Tibial artery (tissue), 4 donors: ENCODE results near the gene FURIN.

Experiments used
- DNase-seq, 2 donors: peaks; one replicate each; pipeline ENCODE4 v3.0.0-alpha.2; 2019
- H3K27ac ChIP-seq, 2 donors: fragments of 200-600 bp; sonication (generic) in 1 of 2; 1 replicate in 1 of 2; 2 replicates in 1 of 2; pipeline ENCODE4 v1.5.1; 2018 to 2019; ENCODE audit warnings: mild to moderate bottlenecking in 1 of 2
- H3K27me3 ChIP-seq, 2 donors: fragments of 200-600 bp; sonication (generic) in 1 of 2; one replicate each; pipeline versions ENCODE4 v1.5.1 to v1.6.0; 2016 to 2019
- H3K36me3 ChIP-seq, 3 donors: fragments of 200-600 bp; sonication (generic) in 2 of 3; one replicate each; pipeline ENCODE4 v1.5.1; 2016 to 2019; ENCODE audit warnings: mild to moderate bottlenecking in 2 of 3
- H3K4me1 ChIP-seq, 4 donors: fragments of 200-600 bp; sonication (generic) in 2 of 4; 1 replicate in 3 of 4; 2 replicates in 1 of 4; pipeline ENCODE4 v1.5.1; 2016 to 2019
- H3K4me3 ChIP-seq, 2 donors: fragments of 200-600 bp; sonication (generic) in 1 of 2; 1 replicate in 1 of 2; 2 replicates in 1 of 2; pipeline ENCODE4 v1.5.1; 2018 to 2019; ENCODE audit warnings: mild to moderate bottlenecking in 2 of 2
- H3K9me3 ChIP-seq, 3 donors: fragments of 200-600 bp; sonication (generic) in 1 of 3; one replicate each; pipeline ENCODE4 v1.5.1; 2016 to 2019
- CTCF ChIP-seq, 2 experiments: fragments of 200-600 bp in 1 of 2; fragments of 450-650 bp in 1 of 2; IDR thresholded peaks; one replicate each; pipeline ENCODE4 v1.5.1; 2017 to 2019; ENCODE audit warnings: antibody characterized with exemption in 2 of 2, mild to moderate bottlenecking in 1 of 2, moderate library complexity in 1 of 2
- intact Hi-C: fragments of 100-400 bp; cut with DNase I; formaldehyde crosslinking; loops from one replicate; pipeline ENCODE4 v1.15.0; 2023; ENCODE audit warnings: low total_unique reads

FURIN gene

GRCh38 chr15:90910441-90911301 lies 42.3 kb downstream of the FURIN start:
- Histone ChIP-seq H3K36me3 (peaks cover 96 to 97% (median 97%) of the 10 kb centered on the region in 3 donors), H3K27me3 (no peaks in the 10 kb centered on the region), H3K4me3 (no peak overlapping the region), H3K27ac (no peak overlapping the region), H3K4me1 (peaks cover 0 to 5% (median 0%) of the 10 kb centered on the region in 4 donors), H3K9me3 (no peaks in the 10 kb centered on the region)
- TF ChIP-seq CTCF (IDR thresholded peaks at IDR 0.05): no peak
- intact Hi-C loops: no loop called here
- no peak for DNase-seq

GRCh38 chr15:90911302-90911623 lies 42.9 kb downstream of the FURIN start:
- DNase-seq: no peak
- Histone ChIP-seq H3K27me3 (no peaks in the 10 kb centered on the region), H3K27ac (no peak overlapping the region), H3K36me3 (peaks cover 96 to 97% (median 97%) of the 10 kb centered on the region in 3 donors), H3K9me3 (no peaks in the 10 kb centered on the region), H3K4me3 (no peak overlapping the region), H3K4me1 (peaks cover 0 to 5% (median 0%) of the 10 kb centered on the region in 4 donors)
- intact Hi-C loops: no loop called here
- TF ChIP-seq CTCF (IDR thresholded peaks at IDR 0.05): no peak

GRCh38 chr15:90911906-90912769 lies 43.8 kb downstream of the FURIN start:
- Histone ChIP-seq H3K9me3 (no peaks in the 10 kb centered on the region), H3K27ac (no peak overlapping the region), H3K36me3 (peaks cover 95 to 97% (median 97%) of the 10 kb centered on the region in 3 donors), H3K27me3 (no peaks in the 10 kb centered on the region), H3K4me1 (no peaks in the 10 kb centered on the region), H3K4me3 (no peak overlapping the region)
- no peak for TF ChIP-seq CTCF (IDR thresholded peaks at IDR 0.05)
- DNase-seq: no peak
- intact Hi-C loops: no loop called here

GRCh38 chr15:90912770-90913075 lies 44.3 kb downstream of the FURIN start:
- Histone ChIP-seq H3K36me3 (peaks cover 95 to 97% (median 97%) of the 10 kb centered on the region in 3 donors), H3K4me3 (no peak overlapping the region), H3K9me3 (no peaks in the 10 kb centered on the region), H3K27ac (no peak overlapping the region), H3K4me1 (no peaks in the 10 kb centered on the region), H3K27me3 (no peaks in the 10 kb centered on the region)
- intact Hi-C loops: no loop called here
- DNase-seq: no peak
- no peak for TF ChIP-seq CTCF (IDR thresholded peaks at IDR 0.05)

- H3K4me1 ChIP-seq: no peaks in the 10 kb centered on the region
- DNase-seq: no peak
- no peak overlapping the region for H3K27ac ChIP-seq
These were observed 45.1 kb downstream of the FURIN start for GRCh38 chr15:90913398-90913944.

More at GRCh38 chr15:90913398-90913944, 45.1 kb downstream of the FURIN start:
- Histone ChIP-seq H3K9me3 (no peaks in the 10 kb centered on the region), H3K36me3 (peaks cover 96 to 100% (median 99%) of the 10 kb centered on the region in 3 donors), H3K4me3 (no peak overlapping the region), H3K27me3 (no peaks in the 10 kb centered on the region)
- TF ChIP-seq CTCF (IDR thresholded peaks at IDR 0.05): no peak
- intact Hi-C loops: no loop called here
